ENCODE results near the gene ZNF333. TPM values are rescaled to one million over a fixed set of nuclear protein-coding genes. Genes with fewer than 3 reads are reported as not detected.

The ZNF333 gene
- total and polyA plus RNA-seq, 2 donors (not counting 3 experiments of a cell fraction or from before 2014, with no cell fraction given) = 11.1 to 19.7 TPM

DNA sequence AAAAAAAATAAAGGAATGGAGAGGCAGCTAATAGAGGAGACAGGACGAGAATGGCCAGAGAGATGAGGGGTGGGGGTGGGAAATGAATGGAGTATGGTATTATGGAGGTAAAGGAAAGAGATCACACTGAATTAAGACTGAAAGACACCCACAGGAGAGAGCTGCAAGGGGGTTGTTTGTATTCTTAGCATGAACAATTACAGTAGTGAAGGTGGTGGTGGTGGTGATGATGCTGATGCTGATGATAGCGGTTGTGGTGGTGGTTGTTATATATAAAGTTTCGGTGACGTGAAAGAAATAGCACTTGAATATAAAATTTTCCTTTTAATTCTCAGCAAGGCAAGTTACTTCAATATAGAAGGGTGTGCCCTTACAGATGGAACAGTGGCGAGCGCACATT, 12.4 kb upstream of the ZNF333 start:
- Histone ChIP-seq H3K27me3 (ENCODE audit: control insufficient read depth in 2 of 2, insufficient read depth in 2 of 2, low read length in 2 of 2) (no peaks in the 10 kb centered on the region), H3K27ac (ENCODE audit: insufficient read depth, low read depth, low read length) (no peak overlapping the region), H3K4me1 (ENCODE audit: control insufficient read depth, extremely low read depth, insufficient read depth, low read length) (no peaks in the 10 kb centered on the region), H3K9me1 (replicated peaks; ENCODE audit: control insufficient read depth, extremely low read depth, insufficient read depth, low read length) (no peaks in the 10 kb centered on the region), H3K9me3 (replicated peaks; ENCODE audit: control insufficient read depth, insufficient read depth, low read length) (no peaks in the 10 kb centered on the region), H3K36me3 (ENCODE audit: control insufficient read depth in 2 of 2, extremely low read depth in 1 of 2, insufficient read depth in 2 of 2, low read length in 2 of 2) (no peaks in the 10 kb centered on the region), H3K4me2 (ENCODE audit: insufficient read depth, low read length) (no peak overlapping the region), H3K9ac (replicated peaks; ENCODE audit: extremely low read depth, insufficient read depth, low read length) (no peak overlapping the region), H2AFZ (ENCODE audit: low read depth, low read length) (no peak overlapping the region), H4K20me1 (replicated peaks; ENCODE audit: control insufficient read depth, extremely low read depth, insufficient read depth, low read length) (no peaks in the 10 kb centered on the region), H3K4me3 (replicated peaks in 1 of 3; ENCODE audit: insufficient read depth in 1 of 3, low read depth in 1 of 3, low read length in 3 of 3) (no peak overlapping the region), H3K79me2 (ENCODE audit: control insufficient read depth, insufficient read depth, low read length) (no peaks in the 10 kb centered on the region)
- CTCF ChIA-PET = interaction anchor here (1.3 to 1.4 kb wide), 2 partner anchors 8 to 9 kb away, joined by 3 to 5 read pairs; no protein-coding TSS in a partner anchor
- DNase-seq (ENCODE audit: low read depth, low spot score) = no peak
- no peak for FAIRE-seq
- TF ChIP-seq JUN (IDR thresholded peaks at IDR 0.05; ENCODE audit: borderline replicate concordance, insufficient read depth, insufficient read length, low read depth) (no peak), FOS (IDR thresholded peaks at IDR 0.05; ENCODE audit: borderline replicate concordance, insufficient read depth, low read length) (no peak), EZH2 (IDR thresholded peaks at IDR 0.05; ENCODE audit: borderline replicate concordance, low read depth, low read length, severe bottlenecking) (no peak), GATA2 (IDR thresholded peaks at IDR 0.05; ENCODE audit: insufficient read depth, insufficient read length, low read depth, low read length) (no peak), MYC (IDR thresholded peaks at IDR 0.05; ENCODE audit: low read depth, low read length) (no peak), POLR2A (IDR thresholded peaks at IDR 0.05; ENCODE audit: low read depth, low read length) (no peak), POLR2AphosphoS5 (IDR thresholded peaks at IDR 0.05; ENCODE audit: insufficient read depth, low read depth, low read length) (no peak)
- TF ChIP-seq, protein P1, sequence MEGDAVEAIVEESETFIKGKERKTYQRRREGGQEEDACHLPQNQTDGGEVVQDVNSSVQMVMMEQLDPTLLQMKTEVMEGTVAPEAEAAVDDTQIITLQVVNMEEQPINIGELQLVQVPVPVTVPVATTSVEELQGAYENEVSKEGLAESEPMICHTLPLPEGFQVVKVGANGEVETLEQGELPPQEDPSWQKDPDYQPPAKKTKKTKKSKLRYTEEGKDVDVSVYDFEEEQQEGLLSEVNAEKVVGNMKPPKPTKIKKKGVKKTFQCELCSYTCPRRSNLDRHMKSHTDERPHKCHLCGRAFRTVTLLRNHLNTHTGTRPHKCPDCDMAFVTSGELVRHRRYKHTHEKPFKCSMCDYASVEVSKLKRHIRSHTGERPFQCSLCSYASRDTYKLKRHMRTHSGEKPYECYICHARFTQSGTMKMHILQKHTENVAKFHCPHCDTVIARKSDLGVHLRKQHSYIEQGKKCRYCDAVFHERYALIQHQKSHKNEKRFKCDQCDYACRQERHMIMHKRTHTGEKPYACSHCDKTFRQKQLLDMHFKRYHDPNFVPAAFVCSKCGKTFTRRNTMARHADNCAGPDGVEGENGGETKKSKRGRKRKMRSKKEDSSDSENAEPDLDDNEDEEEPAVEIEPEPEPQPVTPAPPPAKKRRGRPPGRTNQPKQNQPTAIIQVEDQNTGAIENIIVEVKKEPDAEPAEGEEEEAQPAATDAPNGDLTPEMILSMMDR (IDR thresholded peaks at IDR 0.05; ENCODE audit: extremely low read depth in 1 of 2, insufficient read depth in 1 of 2, low read depth in 1 of 2, low read length in 2 of 2) = no peak
- TF ChIP-seq, protein P2, sequence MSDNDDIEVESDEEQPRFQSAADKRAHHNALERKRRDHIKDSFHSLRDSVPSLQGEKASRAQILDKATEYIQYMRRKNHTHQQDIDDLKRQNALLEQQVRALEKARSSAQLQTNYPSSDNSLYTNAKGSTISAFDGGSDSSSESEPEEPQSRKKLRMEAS (IDR thresholded peaks at IDR 0.05; ENCODE audit: insufficient read depth, insufficient read length) = no peak
- no TSS peak for BruUV-seq (replicated peaks)
- dilution Hi-C loops (cut with MboI; ENCODE audit: extremely low pct_ligation_motif_present, low sequenced_read_pairs) (no loop called here), intact Hi-C loops (cut with micrococcal nuclease) (no loop called here)
- POLR2A ChIA-PET = no interaction called here
